ENCODE results near the gene SNAPC3. TPM values are rescaled to one million over a fixed set of nuclear protein-coding genes. Genes with fewer than 3 reads are reported as not detected.
"Not testable (repeated sequence)": the region's sequence is repeated elsewhere in the genome, so short reads cannot be mapped to it uniquely, and the experiment has no call there.

SNAPC3 gene
- total RNA-seq, 1 donor from 2014 or later, result 35.5 TPM

DNA sequence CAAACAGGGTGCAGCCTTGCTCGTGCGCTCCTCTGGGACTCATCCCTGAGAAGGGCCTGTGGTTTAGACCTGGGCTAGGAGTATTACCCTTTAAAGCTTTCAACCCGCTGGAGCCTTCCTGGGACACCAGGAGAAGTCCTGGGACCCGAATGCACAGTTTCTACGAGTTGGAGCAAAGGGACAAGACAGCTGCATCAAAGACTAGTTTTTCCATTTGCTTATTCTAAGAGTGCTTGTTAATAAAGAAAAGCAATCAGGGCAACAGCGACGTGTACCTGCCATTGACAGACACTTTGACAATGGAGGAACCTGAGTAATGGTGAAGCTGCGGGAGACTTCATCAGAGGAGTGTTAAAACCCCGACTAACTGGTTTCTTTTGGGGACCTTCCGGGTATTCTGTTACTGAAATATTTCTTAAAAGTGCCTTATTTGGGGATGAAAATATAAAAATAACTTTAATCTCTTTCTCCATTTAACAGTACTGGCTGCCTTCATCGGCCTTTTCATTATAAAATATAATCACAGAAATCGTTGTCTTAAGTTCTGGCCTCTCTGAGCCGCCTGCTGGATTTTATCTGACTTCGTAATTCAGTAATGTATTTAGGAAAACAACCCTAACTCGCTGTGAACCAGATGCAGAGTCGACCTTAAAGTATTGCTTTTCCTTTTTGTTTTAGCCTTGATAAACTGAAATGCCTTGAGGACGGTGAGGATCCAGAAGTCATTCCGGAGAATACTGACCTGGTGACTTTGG is 732 bp downstream of the SNAPC3 start:
- peak; percentile 33 for DNase-seq (ENCODE audit: low read depth)

DNA sequence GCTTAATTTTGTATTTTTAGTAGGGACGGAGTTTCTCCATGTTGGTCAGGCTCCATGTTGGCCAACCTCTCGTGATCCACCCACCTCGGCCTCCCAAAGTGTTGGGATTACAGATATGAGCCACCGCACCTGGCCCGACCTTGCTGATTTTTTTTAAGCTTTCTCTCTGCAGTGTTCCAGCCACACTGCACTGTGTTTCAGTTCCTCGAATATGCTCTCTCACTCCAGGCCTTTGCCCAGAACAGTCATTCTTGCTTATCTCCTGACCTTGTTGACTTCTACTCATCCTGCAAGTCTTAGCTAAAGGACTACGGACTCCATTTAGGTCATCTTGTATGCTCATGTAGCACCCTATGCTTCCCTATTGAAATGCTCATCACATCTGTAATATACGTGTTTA is 3.3 kb downstream of the SNAPC3 start:
- no peak for DNase-seq (ENCODE audit: low read depth)

DNA sequence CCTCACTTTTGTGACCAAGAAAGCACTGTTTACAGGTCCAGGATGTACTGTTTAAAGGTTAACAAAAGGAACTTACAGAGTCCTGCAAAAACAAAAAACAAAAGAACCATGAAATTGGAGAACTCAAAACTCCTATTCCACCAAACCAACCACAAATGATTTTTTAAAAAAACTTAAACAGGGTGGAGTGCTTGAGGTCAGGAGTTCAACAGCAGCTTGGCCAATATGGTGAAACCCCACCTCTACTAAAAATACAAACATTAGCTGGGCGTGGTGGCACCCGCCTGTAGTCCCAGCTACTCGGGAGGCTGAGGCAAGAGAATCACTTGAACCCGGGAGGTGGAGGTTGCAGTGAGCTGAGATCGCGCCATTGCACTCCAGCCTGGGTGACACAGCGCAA is 5.0 kb downstream of the SNAPC3 start:
- DNase-seq (ENCODE audit: low read depth), result not testable (repeated sequence)

DNA sequence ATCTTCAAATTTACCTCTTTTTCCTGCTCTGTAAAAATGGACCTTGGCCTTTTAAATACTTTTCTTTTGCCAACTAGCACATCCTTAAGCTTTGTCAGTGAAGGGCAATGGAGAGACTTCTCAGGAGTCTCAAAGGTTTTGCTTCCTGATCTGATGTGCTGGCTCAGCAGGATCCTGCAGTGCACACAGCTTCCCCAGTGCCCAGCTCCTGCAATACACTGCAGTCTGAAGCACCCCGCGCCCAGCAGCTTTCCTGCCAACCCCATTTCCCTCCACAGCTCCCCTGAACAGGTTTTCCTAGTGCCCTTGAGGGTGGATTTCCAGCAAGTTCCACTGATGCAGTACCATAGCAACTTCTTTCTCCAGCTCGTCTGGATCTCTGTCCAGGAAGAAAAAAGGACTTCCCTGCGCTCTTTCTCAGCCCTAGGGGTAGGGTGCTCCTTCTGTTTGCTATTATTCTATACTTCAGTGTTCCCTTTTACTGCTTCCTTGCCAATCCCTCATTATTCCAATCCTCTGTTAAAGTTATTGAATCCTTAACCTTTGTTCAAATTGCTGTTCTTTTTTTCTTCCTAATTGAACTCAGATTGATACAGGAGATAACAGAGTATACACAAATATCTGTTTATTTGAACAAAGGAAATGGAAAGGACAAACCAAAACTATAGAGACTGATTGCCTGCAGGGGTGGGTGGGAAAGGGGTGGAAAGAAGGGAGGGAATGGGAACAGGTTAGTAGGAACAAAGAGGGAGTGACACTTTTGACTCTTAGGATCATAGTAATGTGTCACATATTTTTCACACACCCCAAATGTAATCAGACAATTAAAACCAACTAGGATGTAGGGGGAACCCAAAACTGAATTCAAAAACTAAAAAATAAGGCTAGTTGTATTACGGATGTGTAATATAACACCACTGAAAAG is 8.5 kb downstream of the SNAPC3 start:
- DNase-seq (ENCODE audit: low read depth), result no peak

DNA sequence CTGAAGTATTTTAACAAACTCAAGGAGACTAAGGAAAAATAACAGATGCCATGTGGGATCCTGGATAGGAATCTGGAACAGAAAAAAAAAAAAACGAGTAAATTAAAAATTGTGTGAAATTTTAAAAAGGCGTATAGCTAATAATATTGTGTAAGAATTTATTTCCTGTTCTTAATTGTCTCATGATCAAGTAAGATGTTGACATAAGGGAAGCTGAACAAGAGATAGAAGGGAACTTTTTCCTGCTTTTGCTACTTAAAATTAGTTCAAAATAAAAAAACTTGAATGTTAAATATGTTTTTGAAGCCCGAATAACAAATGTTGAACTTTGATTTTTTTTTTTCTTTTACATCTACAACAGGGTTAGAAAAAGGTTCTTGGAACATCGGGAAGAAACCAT is 10.5 kb downstream of the SNAPC3 start:
- no peak for DNase-seq (ENCODE audit: low read depth)

DNA sequence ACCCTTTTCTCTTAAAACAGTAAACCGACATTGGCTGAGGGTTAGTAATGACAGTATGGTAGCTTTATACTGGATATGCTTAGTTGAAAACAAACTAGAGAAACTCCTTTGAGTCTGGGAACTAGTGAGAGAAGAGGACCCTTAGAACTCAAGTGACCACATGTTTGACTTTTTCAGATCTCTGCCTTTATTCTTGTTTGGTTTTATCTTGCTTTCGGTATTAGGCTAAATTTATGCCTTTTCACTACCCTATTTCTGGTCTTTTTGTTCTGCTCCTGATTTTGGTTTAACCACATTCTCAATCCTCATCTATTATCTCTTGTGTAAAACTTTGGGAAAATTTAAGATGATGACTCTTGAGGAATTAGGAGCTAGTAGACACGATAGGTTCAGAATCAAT is 11.0 kb downstream of the SNAPC3 start:
- no peak for DNase-seq (ENCODE audit: low read depth)

DNA sequence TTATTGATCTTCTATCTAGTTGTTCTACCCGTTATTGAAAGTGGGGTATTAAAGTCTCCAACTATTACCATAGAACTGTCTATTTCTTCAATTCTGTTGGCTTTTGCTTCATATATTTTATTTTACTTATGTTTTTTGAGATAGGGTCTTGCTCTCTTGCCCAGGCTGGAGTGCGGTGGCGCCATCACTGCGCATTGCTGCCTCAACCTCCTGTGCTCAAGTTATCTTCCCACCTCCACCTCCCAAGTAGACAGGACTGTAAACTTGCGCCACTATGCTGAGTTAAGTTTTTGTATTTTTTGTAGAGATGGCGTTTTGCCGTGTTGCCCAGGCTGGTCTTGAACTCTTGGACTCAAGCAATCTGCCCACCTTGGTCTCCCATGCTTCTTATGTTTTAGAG is 16.2 kb downstream of the SNAPC3 start:
- DNase-seq (ENCODE audit: low read depth), result no peak

DNA sequence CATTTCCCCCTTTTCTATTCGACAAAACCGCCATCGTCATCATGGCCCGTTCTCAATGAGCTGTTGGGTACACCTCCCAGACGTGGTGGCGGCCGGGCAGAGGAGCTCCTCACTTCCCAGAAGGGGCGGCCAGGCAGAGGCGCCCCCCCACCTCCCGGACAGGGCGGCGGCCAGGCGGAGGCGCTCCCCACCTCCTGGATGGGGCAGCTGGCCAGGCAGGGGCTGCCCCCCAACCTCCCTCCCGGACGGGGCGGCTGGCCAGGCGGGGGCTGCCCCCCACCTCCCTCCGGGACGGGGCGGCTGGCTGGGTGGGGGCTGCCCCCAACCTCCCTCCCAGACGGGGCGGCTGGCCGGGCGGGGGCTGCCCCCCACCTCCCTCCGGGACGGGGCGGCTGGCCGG is 19.2 kb downstream of the SNAPC3 start:
- not testable (repeated sequence) for DNase-seq (ENCODE audit: low read depth)

DNA sequence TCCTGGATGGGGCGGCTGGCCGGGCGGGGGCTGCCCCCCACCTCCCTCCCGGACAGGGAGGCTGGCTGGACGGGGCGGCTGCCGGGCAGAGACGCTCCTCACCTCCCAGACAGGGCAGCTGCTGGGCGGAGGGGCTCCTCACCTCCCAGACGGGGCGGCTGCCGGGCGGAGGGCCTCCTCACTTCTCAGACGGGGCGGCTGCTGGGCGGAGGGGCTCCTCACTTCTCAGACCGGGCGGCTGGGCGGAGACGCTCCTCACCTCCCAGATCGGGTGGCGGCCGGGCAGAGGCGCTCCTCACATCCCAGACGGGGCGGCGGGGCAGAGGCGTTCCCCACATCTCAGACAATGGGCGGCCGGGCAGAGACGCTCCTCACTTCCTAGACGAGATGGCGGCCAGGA is 19.6 kb downstream of the SNAPC3 start:
- not testable (repeated sequence) for DNase-seq (ENCODE audit: low read depth)

DNA sequence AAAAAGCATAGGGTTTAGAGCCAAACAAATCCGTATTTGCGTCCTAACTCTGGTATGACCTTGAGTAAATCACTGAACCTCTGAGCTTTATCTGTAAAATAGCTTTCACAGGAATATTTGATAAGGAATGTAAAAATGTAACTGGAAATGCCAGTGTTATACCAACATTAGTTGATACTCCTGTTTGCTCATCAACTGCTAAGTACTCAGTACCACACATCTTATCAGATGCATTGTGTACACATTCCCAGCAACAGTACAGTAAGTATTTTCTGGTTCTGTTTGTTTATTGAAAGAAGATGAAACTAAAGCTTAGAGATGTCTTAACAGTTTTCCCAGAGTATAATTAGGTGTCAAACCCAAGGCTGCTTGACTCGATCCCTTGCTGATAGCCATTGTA is 21.5 kb downstream of the SNAPC3 start:
- no peak for DNase-seq (ENCODE audit: low read depth)

DNA sequence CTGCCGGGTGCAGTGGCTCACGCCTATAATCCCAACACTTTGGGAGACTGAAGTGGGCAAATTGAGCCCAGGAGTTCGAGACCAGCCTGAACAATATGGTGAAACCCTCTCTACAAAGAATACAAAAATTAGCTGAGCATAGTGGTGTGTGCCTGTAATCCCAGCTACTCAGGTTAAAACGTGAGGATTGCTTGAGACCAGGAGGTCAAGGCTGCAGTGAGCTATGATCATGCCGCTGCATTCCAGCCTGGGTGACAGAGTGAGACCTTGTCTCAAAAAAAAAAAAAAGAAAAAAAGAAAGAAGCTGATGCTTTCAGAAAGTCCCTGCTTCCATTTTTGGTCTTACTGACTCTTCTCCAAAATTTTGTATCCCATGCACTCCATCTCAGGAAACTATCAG is 31.3 kb downstream of the SNAPC3 start:
- no peak for DNase-seq (ENCODE audit: low read depth)

DNA sequence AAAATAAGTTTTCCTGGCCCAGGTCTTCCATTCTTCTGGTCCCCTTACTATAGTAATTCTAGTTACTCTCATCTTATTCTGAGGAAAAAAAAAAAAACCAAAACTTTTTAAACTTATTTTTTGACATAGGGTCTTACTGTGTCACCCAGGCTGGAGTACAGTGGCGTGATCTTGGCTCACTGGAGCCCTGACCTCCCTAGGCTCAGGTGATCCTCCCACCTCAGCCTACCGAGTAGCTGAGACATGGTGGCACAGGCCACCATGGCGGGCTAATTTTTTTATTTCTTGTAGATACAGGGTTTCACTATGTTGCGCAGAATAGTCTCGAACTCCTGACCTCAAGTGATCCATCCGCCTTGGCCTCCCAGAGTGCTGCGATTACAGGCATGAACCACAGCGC is 38.4 kb downstream of the SNAPC3 start:
- DNase-seq (ENCODE audit: low read depth), result no peak

DNA sequence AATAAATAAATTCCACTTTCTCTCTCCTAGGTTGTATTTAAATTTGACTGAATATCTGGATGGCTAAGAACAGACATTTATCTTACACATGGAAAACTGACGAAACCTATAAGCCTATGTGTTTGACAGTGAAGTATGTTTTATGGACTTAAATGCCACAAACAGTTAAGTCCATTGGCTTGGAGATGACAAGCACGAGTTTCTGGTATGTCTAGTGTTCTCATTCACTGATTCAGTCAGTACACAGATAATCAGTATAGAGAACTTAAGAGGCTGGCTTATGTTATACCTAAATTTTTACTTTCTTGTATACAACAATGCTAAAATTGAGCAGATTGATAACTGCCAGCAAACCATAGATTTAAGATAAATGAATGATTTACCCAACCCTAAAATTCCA is 38.9 kb downstream of the SNAPC3 start:
- DNase-seq (ENCODE audit: low read depth), result no peak

DNA sequence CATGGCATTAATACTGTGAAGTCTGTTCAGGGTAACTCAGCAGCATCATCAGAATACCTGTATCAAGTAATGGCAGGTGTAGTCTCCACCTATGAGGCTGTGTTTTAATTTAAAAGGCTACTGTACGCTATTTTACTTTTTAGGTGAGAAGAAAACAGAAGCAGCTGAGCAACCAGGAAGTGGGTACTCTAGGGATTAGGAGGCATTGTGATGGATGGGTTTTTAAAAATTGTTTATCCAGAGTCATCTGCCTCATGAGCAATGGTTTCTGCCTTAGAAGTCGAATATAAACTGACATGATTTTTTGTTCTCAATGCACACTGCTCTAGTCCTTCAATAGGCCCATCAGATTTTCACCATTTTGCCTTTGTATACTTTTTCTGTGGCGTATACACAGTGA is 45.5 kb downstream of the SNAPC3 start:
- peak; percentile 31 for DNase-seq (ENCODE audit: low read depth)

DNA sequence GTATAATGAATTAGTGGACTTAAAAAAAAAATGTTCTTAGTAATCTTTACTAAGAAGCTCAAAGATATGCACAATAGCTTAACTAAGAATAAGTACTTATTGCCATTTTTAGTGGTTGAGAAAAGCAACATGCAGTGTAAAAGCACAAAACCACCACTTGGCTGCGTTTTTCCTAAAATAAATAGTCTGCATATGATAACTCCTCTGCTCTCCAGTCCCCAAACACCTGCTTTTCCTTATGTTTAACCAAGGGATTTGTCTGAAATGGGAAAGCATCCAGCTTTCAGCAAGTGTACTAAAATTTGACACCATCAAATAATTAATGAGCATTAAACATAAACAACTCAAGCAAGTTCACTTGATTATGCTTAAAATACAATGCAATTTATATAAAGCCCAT is 46.7 kb downstream of the SNAPC3 start:
- no peak for DNase-seq (ENCODE audit: low read depth)

DNA sequence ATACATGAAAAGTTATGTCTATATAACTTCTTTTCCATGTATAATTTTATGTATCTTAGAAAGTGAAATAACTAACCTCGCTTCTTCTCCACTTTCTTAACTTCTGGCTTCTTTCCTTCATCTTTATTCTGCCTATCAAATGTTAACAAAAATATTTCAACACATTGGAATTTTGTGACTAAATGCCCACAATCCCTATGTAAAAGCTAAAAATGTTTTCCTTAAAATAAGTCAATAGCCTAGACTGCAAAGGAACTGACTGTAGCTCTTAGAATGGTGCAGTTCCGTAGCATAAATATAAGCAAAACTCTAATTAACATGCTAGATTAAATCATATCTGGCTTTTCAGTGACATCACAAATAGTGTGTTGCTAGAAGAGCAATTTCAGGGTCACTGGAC is 47.2 kb downstream of the SNAPC3 start:
- DNase-seq (ENCODE audit: low read depth), result no peak

DNA sequence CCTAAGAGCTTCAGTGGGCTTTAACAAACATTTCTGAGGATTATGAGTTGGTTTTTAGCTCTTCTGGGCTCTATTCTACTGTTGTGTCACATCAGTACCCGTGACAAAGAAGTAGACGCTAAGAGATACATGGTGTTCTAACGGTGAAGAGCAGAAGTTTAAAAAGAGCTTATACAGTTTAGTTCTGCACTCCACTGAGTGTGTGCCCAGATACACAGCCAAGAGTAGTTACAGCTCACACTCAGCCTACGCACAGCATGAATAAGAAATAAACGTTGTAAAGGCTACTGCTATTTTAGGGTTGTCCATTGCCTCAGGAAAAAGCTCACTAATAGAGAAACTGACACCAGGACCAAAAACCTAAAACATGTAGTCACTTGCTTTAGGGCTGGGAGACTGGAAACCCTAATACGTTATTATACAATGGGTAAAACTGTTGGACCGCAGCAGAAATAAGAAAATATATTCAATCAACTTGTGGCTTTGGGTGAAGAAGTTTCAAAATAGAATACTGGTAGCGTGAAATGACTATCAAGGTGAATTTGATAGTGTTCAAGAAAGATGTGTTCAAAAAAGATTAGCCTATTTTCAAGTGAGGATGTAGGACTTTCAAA is 53.4 kb downstream of the SNAPC3 start:
- DNase-seq (ENCODE audit: low read depth), result no peak

DNA sequence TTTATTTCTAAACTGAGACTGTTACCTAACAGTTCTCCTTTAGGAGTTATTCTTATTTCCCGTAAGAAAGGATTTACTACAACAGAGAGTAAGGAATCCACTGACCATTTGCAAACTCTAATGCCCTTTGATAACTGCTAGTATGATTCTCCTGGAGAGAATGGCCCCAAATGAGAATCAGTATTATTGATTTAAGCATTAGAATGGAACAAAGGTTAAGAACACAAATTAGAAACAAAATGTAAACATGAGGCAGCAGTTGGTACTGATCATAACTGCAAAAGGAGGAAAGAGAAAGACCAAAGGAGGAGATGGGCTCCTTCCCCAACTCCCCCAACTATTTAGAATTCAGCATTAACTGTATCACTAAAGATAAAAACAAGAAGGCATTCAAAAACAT is 57.4 kb downstream of the SNAPC3 start:
- no peak for DNase-seq (ENCODE audit: low read depth)

DNA sequence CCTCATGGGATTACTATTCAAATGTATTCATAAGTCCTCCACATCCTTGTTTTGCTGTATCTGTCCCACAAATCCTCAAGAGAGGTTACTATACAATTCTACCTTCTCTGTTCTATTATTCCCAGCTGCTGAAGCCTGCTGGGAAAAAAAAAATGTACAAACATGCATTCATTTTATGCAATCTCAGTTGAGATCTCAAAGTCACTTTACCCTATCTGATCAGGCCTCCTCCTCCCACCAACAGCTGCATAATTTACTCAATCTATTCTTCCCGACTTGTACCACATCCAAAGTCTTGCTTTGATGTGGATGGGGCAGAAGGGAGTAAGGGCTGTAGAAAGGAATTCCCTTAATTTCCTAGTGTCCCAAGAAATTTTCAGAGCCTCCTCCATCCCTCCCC is 59.5 kb downstream of the SNAPC3 start:
- DNase-seq (ENCODE audit: low read depth), result peak; percentile 13

DNA sequence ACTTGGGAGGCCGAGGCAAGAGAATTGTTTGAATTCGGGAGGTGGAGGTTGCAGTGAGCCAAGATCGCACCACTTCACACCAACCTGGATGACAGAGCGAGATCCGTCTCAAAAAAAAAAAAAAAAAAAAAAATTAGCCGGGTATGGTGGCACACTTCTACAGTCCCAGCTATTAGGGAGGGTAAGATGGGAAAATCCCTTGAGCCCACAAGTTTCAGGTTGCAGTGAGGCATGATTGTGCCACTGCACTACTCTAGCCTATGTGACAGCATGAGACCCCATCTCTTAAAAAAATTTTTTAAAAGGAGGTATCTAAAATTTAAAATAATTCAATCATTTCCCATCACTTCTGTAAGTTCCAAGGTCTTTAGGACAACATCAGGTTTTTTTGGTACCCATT is 62.1 kb downstream of the SNAPC3 start:
- no peak for DNase-seq (ENCODE audit: low read depth)

DNA sequence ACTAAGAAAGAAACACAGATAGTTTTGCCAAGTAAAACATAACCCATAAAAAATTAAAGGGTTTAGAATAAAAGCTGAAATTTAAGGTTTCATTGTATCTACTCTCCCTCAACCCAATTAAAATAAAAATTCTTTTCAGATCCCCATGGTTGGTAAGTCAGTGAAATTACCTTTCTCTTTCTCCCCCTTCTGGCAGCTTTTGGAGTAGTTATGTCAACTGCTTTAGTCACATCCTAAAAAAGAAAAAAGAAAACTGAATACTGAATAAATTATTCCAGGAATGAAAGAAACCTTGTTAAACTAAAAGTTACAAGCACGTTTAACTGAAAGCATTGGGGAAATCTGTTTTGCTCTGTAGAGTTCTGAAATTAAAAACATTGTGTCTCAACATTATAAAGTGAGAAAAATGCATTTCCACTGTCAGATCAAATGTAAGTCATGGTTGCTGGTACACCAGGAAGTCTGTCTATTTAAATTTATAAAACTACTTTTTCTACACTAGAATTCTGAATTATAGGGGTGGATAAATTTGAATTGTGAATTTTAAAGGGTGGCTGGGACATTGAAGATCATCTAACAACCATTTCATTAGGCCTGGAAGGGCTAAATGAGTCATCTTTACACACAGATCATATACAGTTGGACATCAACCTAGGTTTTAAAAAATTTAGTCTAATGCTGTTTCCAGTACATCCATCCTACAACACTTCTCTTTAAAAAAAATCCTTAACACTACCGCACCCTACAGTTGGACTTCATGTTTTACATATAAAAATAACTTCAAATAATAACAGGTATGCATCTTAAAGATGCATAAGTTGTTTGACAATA is 63.4 kb downstream of the SNAPC3 start:
- DNase-seq (ENCODE audit: low read depth), result peak; percentile 46
